HepG2 (cell line): ENCODE measurements around the gene MIS18A. TPM values are rescaled to one million over a fixed set of nuclear protein-coding genes. Genes with fewer than 3 reads are reported as not detected.

Experiments used
- ATAC-seq: fragments of 200-7000 bp; cut with Tn5 transposase; 3 replicates; pipeline ENCODE4 v1.9.1; 2020; ENCODE audit warnings: mild to moderate bottlenecking, moderate library complexity
- Bru-seq: library from RNA; stranded (reverse); fragments of 400-500 nt; gene quantifications from one replicate; lab custom pipeline; 2021; lab: Mats Ljungman, UMichigan
- BruChase-seq, 2 experiments: library from RNA; stranded (reverse); fragments of 400-500 nt; gene quantifications; one replicate each; lab custom pipeline; 2021; lab: Mats Ljungman, UMichigan
- BruUV-seq: library from RNA; stranded (reverse); fragments of 400-500 nt; replicated peaks from 2 replicates; lab custom pipeline; 2021; lab: Mats Ljungman, UMichigan
- CTCF ChIA-PET: fragments of 300-600 bp; formaldehyde crosslinking; extraction: SDS; loops from one replicate; lab custom pipeline; 2021; ENCODE audit warnings: low total read pairs, inconsistent platforms, low intra/inter-chr PET ratio; lab: Yijun Ruan, JAX
- POLR2A ChIA-PET: fragments of 350-600 bp; sonication (Branson Sonifier 250); formaldehyde crosslinking; loops from one replicate; lab custom pipeline; 2020; ENCODE audit warnings: antibody characterized with exemption, inconsistent platforms; lab: Yijun Ruan, JAX
- DNase-seq: peaks from one replicate; pipeline ENCODE4 v3.0.0-alpha.2; 2015; ENCODE audit warnings: low spot score
- FAIRE-seq: peaks from 3 replicates; lab custom pipeline; 2011; peaks lifted over from hg19 to GRCh38; lab: Jason Lieb, UNC
- H2AFZ ChIP-seq: one replicate; pipeline ENCODE4 v1.6.1; 2011; ENCODE audit warnings: low read length, inconsistent platforms
- H3K27ac ChIP-seq: fragments of 300-600 bp; 3 replicates; pipeline ENCODE4 v1.8.0; 2011; ENCODE audit warnings: mixed run types, mild to moderate bottlenecking, mixed read lengths, low read length, inconsistent platforms; ENCODE audit not compliant: insufficient read depth; ENCODE audit errors: extremely low read length
- H3K27me3 ChIP-seq, 2 experiments: fragments of 200-600 bp in 1 of 2; 2 replicates in 1 of 2; 3 replicates in 1 of 2; pipeline versions ENCODE4 v1.6.0 to v1.8.0; 2011; ENCODE audit warnings: low read length in 2 of 2, mild to moderate bottlenecking in 2 of 2, moderate library complexity in 2 of 2, inconsistent platforms in 1 of 2; ENCODE audit not compliant: insufficient read depth in 2 of 2, control insufficient read depth in 1 of 2
- H3K36me3 ChIP-seq, 2 experiments: fragments of 200-600 bp in 1 of 2; replicated peaks in 1 of 2; 2 replicates in 1 of 2; 3 replicates in 1 of 2; pipeline versions ENCODE4 v1.5.1 to v1.8.0; 2011; ENCODE audit warnings: low read length in 2 of 2, inconsistent platforms in 1 of 2; ENCODE audit not compliant: insufficient read depth in 2 of 2, control insufficient read depth in 1 of 2
- H3K4me1 ChIP-seq: 2 replicates; pipeline ENCODE4 v1.5.1; 2012; ENCODE audit warnings: low read length, inconsistent platforms; ENCODE audit not compliant: insufficient read depth
- H3K4me2 ChIP-seq: 2 replicates; pipeline ENCODE4 v1.6.0; 2011; ENCODE audit warnings: low read depth, low read length, inconsistent platforms
- H3K4me3 ChIP-seq, 3 experiments: fragments of 200-600 bp in 1 of 3; sonication (generic), shearing (Covaris generic) in 1 of 3; replicated peaks in 1 of 3; 2 replicates each; pipeline ENCODE4 v1.5.1; 2011 to 2016; ENCODE audit warnings: low read length in 3 of 3, inconsistent platforms in 2 of 3, low read depth in 2 of 3, mild to moderate bottlenecking in 2 of 3, control low read depth in 1 of 3, mixed read lengths in 1 of 3; ENCODE audit not compliant: insufficient read depth in 1 of 3
- H3K79me2 ChIP-seq: one replicate; pipeline ENCODE4 v1.6.1; 2011; ENCODE audit warnings: low read length, inconsistent platforms; ENCODE audit not compliant: insufficient read depth
- H3K9ac ChIP-seq: 2 replicates; pipeline ENCODE4 v1.6.0; 2011; ENCODE audit warnings: mild to moderate bottlenecking, low read depth, low read length, inconsistent platforms; ENCODE audit not compliant: insufficient read depth
- H3K9me3 ChIP-seq: 2 replicates; pipeline ENCODE4 v1.5.1; 2012; ENCODE audit warnings: mild to moderate bottlenecking, low read length
- H4K20me1 ChIP-seq: 2 replicates; pipeline ENCODE4 v1.6.0; 2011; ENCODE audit warnings: inconsistent platforms, mild to moderate bottlenecking, low read length, moderate library complexity; ENCODE audit not compliant: insufficient read depth
- ATM ChIP-seq: fragments of 450-650 bp; IDR thresholded peaks from 2 replicates; pipeline ENCODE4 v1.7.1; 2017; ENCODE audit warnings: mild to moderate bottlenecking, borderline replicate concordance
- CENPX ChIP-seq: sonication (generic); formaldehyde crosslinking; IDR thresholded peaks from 2 replicates; pipeline ENCODE4 v1.9.0; 2021; ENCODE audit warnings: mild to moderate bottlenecking, missing genetic modification reagents, moderate library complexity
- FOSL2 ChIP-seq: sonication (generic); formaldehyde crosslinking; IDR thresholded peaks from 2 replicates; pipeline ENCODE4 v1.4.0; 2020; ENCODE audit warnings: missing genetic modification reagents
- POLR2A ChIP-seq, 2 experiments: IDR thresholded peaks; 2 replicates each; pipeline ENCODE4 v1.6.1; 2011; ENCODE audit warnings: low read depth in 2 of 2, low read length in 2 of 2, mild to moderate bottlenecking in 1 of 2, moderate library complexity in 1 of 2; ENCODE audit not compliant: insufficient read depth in 1 of 2
- RARG ChIP-seq: sonication (generic); formaldehyde crosslinking; IDR thresholded peaks from 2 replicates; pipeline ENCODE4 v1.4.0; 2020; ENCODE audit warnings: low read depth, mild to moderate bottlenecking, missing genetic modification reagents
- RXRB ChIP-seq: IDR thresholded peaks from 2 replicates; pipeline ENCODE4 v1.6.1; 2016; ENCODE audit warnings: borderline replicate concordance, missing genetic modification reagents, missing compliant biosample characterization
- ZNF205 ChIP-seq: IDR thresholded peaks from 2 replicates; pipeline ENCODE4 v1.6.1; 2018; ENCODE audit warnings: missing biosample characterization, missing genetic modification reagents
- ZNF382 ChIP-seq: sonication (generic); formaldehyde crosslinking; IDR thresholded peaks from 2 replicates; pipeline ENCODE4 v1.5.0; 2020; ENCODE audit warnings: missing genetic modification reagents, mild to moderate bottlenecking, borderline replicate concordance
- ZSCAN12 ChIP-seq: sonication (generic); formaldehyde crosslinking; IDR thresholded peaks from 2 replicates; pipeline ENCODE4 v1.9.0; 2021; ENCODE audit warnings: mild to moderate bottlenecking, missing genetic modification reagents
- WGBS: methylation state at CpG from one replicate; pipeline ENCODE4 v1.1.6; 2017; ENCODE audit warnings: low lambda C conversion rate; 5-methylcytosine and 5-hydroxymethylcytosine counted together
- in situ Hi-C: cut with HindIII; loops from 2 replicates; pipeline ENCODE4 v1.10.0; 2017; ENCODE audit warnings: low pct_unique_long_range_greater_than_20kb; ENCODE audit not compliant: extremely low pct_ligation_motif_present
- intact Hi-C: fragments of 100-400 bp; cut with micrococcal nuclease; formaldehyde crosslinking; loops from one replicate; pipeline ENCODE4 v1.10.0; 2022; ENCODE audit not compliant: unreplicated experiment
- long read RNA-seq, 2 experiments: library from RNA in 1 of 2; library from polyadenylated mRNA in 1 of 2; stranded (forward) in 1 of 2; unstranded in 1 of 2; transcript quantifications; one replicate each; pipeline ENCODE4 v2.0.0, GENCODE V29; 2019 to 2022
- polyA minus RNA-seq, 3 experiments: library from RNA; depleted of rRNA, polyadenylated mRNA; stranded (reverse); fragments of >200 nt; gene quantifications; 2 replicates each; pipeline ENCODE4 v1.2.3, GENCODE V29; 2011; ENCODE audit warnings: low replicate concordance in 1 of 3
- polyA plus RNA-seq, 8 experiments: library from polyadenylated mRNA; depleted of rRNA in 3 of 8; stranded (reverse) in 7 of 8; unstranded in 1 of 8; fragments of >200 nt; fragmentation: Illumina TruSeq in 4 of 8; extraction: Trizol in 4 of 8; gene quantifications; 2 replicates each; pipeline versions ENCODE4 v1.2.1 to v1.2.3, GENCODE V29; 2011 to 2016; ENCODE audit warnings: low read depth in 4 of 8, missing spikeins in 1 of 8, mixed read lengths in 1 of 8; ENCODE audit not compliant: insufficient read depth in 1 of 8
- total RNA-seq, 5 experiments: library from RNA; depleted of rRNA; stranded (reverse); fragments of >200 nt; fragmentation: Illumina TruSeq; extraction: Trizol; gene quantifications; 2 replicates each; pipeline ENCODE4 v1.2.3, GENCODE V29; 2016; ENCODE audit warnings: low read depth in 1 of 5
- TF ChIP-seq, protein P1 (sequence below): IDR thresholded peaks from 2 replicates; pipeline ENCODE4 v1.6.1; 2016
- TF ChIP-seq, protein P2 (sequence below): IDR thresholded peaks from 2 replicates; pipeline ENCODE4 v1.6.1; 2018; ENCODE audit warnings: missing genetic modification reagents
- TF ChIP-seq, protein P3 (sequence below): conservative IDR thresholded peaks from 2 replicates; pipeline ENCODE4 v1.6.1; 2018; ENCODE audit warnings: missing genetic modification reagents

MIS18A gene, protein sequence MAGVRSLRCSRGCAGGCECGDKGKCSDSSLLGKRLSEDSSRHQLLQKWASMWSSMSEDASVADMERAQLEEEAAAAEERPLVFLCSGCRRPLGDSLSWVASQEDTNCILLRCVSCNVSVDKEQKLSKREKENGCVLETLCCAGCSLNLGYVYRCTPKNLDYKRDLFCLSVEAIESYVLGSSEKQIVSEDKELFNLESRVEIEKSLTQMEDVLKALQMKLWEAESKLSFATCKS
- total RNA-seq (2016; rRNA removed; fragmentation: Illumina TruSeq; extraction: Trizol) (41.4 and 58.3 TPM in 2 replicates), polyA plus RNA-seq (2011; rRNA removed) (5.8 and 11.2 TPM in 2 replicates), polyA minus RNA-seq (2011; rRNA and poly(A)+ RNA removed; ENCODE audit: low replicate concordance) (2.9 and 4.2 TPM in 2 replicates), Bru-seq, nascent RNA (percentile 55 among the genes with signal in this experiment), BruChase-seq, experiment 1, labeled RNA remaining after a 6-hour chase (percentile 69 among the genes with signal in this experiment), BruChase-seq, experiment 2, labeled RNA remaining after a 2-hour chase (percentile 62 among the genes with signal in this experiment)
- total RNA-seq (2016; cell fraction: cytosol; rRNA removed; fragmentation: Illumina TruSeq; extraction: Trizol; ENCODE audit: low read depth): 7.4 and 7.8 TPM in 2 replicates
- total RNA-seq (2016; cell fraction: insoluble cytoplasmic fraction; rRNA removed; fragmentation: Illumina TruSeq; extraction: Trizol): 40.8 and 61.3 TPM in 2 replicates
- total RNA-seq (2016; cell fraction: membrane; rRNA removed; fragmentation: Illumina TruSeq; extraction: Trizol): 19.3 and 20.0 TPM in 2 replicates
- 14.1 and 15.8 TPM in 2 replicates for total RNA-seq (2016; cell fraction: nucleus; rRNA removed; fragmentation: Illumina TruSeq; extraction: Trizol)
- 8.6 and 12.2 TPM in 2 replicates for polyA plus RNA-seq (2011; cell fraction: cytosol; rRNA removed)
- 2.3 and 2.5 TPM in 2 replicates for polyA plus RNA-seq (2011; cell fraction: nucleus; rRNA removed)
- 7.5 and 12.7 TPM in 2 replicates for polyA plus RNA-seq (2012)
- polyA plus RNA-seq (2016; cell fraction: cytosol; fragmentation: Illumina TruSeq; extraction: Trizol; ENCODE audit: low read depth): 7.4 and 7.6 TPM in 2 replicates
- polyA plus RNA-seq (2016; cell fraction: insoluble cytoplasmic fraction; fragmentation: Illumina TruSeq; extraction: Trizol; ENCODE audit: low read depth): 70.0 and 79.3 TPM in 2 replicates
- polyA plus RNA-seq (2016; cell fraction: membrane; fragmentation: Illumina TruSeq; extraction: Trizol; ENCODE audit: low read depth): 16.0 and 16.2 TPM in 2 replicates
- polyA plus RNA-seq (2016; cell fraction: nucleus; fragmentation: Illumina TruSeq; extraction: Trizol; ENCODE audit: insufficient read depth, low read depth): 29.4 and 31.6 TPM in 2 replicates
- polyA minus RNA-seq (2011; cell fraction: cytosol; rRNA and poly(A)+ RNA removed): 3.0 and 4.8 TPM in 2 replicates
- polyA minus RNA-seq (2011; cell fraction: nucleus; rRNA and poly(A)+ RNA removed): 2.1 and 4.4 TPM in 2 replicates
- long read RNA-seq, experiment 1, transcript MIS18A-201 (5 exons, 1,575 nt): major isoform, 42 of 43 reads
- long read RNA-seq, experiment 1, partial matches to known transcripts: 0 of 43 reads
- long read RNA-seq, experiment 1, other reads (novel, unspliced or antisense): 1 of 43 reads
- long read RNA-seq, experiment 2, transcript MIS18A-201 (5 exons, 1,575 nt): major isoform, 11 of 15 reads
- long read RNA-seq, experiment 2, partial matches to known transcripts: 4 of 15 reads
- long read RNA-seq, experiment 2, other reads (novel, unspliced or antisense): 0 of 15 reads

DNA sequence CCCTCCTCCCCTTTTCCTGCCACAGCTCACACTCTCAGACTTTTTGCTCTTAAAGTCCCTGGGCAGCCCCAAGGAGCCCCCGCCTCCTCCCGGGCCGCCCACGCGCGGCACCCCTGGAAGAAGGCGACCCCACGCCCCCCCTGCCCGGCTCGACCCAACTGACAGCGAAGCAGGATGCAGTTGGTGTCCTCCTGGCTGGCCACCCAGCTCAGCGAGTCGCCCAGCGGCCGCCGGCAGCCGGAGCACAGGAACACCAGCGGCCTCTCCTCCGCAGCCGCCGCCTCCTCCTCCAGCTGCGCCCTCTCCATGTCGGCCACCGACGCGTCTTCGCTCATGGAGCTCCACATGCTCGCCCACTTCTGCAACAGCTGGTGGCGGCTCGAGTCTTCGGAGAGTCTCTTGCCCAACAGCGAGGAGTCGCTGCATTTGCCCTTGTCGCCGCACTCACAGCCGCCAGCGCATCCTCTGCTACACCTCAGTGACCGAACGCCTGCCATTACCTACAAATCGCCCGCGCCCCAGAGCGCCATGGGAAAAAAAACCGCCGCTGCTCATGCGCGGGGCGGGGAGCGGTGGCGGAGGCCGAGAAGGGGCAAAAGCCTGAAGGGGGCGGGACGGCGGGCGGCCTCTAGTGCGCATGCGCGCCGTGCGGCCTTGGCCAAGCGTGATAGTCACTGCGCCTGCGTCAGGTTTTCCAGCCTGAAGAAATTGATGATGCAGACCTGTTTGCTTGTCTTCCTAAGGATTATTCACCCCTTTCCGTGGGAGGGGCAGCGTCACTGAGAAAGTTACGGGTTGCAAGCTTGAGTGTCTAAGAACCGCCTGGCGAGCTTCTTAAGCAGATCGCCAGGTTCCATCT is at the start of gene MIS18A:
Gene MIS18A (minus strand): TSS at position 532 of the 859 bp plus-strand sequence. CDS start 35 bp downstream, at position 497.
- ChIA-PET CTCF (no interaction called here), POLR2A (interaction anchor here (0.6 to 1.5 kb wide), 4 partner anchors 20 to 548 kb away, joined by 3 to 4 read pairs (median 4); partner anchors contain the start of gene MRAP)
- H3K4me1 ChIP-seq: peaks cover 27% of the 10 kb centered on the region
- peak within 1 kb of the TSS; percentile 75 for H3K9ac ChIP-seq
- H3K4me3 ChIP-seq: peak within 1 kb of the TSS; percentile 87 to 92 (median 92)
- peak within 1 kb of the TSS; percentile 93 for H3K4me2 ChIP-seq
- no TSS peak for BruUV-seq
- H3K36me3 ChIP-seq: 0 out of 5 replicates have a peak, but pooled peaks cover 0 to 3% of the 10 kb centered on the region in 2 experiments
- DNase-seq (peak; percentile 89), FAIRE-seq (peak; percentile 77), ATAC-seq (peak; percentile 94)
- 1% methylated on average over 28 of the region's 69 CpGs for WGBS
- H3K27ac ChIP-seq: peak within 1 kb of the TSS; percentile 68
- in situ Hi-C loops: no loop called here
- H2AFZ ChIP-seq: peak within 1 kb of the TSS; percentile 91
- H3K27me3 ChIP-seq: no peaks in the 10 kb centered on the region
- no peaks in the 10 kb centered on the region for H3K9me3 ChIP-seq
- H3K79me2 ChIP-seq: peaks cover 25% of the 10 kb centered on the region
- intact Hi-C loops: loop anchor here (5.0 to 10.0 kb wide), 2 partner anchors 56 to 319 kb away; no protein-coding TSS in a partner anchor
- H4K20me1 ChIP-seq: no peaks in the 10 kb centered on the region
- TF ChIP-seq ZNF382 (CRISPR knock-in tag): no peak
- TF ChIP-seq CENPX (CRISPR knock-in tag): no peak
- TF ChIP-seq ZSCAN12 (CRISPR knock-in tag): no peak
- no peak for TF ChIP-seq ATM
- TF ChIP-seq, protein P1, sequence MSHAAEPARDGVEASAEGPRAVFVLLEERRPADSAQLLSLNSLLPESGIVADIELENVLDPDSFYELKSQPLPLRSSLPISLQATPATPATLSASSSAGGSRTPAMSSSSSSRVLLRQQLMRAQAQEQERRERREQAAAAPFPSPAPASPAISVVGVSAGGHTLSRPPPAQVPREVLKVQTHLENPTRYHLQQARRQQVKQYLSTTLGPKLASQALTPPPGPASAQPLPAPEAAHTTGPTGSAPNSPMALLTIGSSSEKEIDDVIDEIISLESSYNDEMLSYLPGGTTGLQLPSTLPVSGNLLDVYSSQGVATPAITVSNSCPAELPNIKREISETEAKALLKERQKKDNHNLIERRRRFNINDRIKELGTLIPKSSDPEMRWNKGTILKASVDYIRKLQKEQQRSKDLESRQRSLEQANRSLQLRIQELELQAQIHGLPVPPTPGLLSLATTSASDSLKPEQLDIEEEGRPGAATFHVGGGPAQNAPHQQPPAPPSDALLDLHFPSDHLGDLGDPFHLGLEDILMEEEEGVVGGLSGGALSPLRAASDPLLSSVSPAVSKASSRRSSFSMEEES (CRISPR knock-in tag): no peak
- 0 out of 2 replicates have a peak, but pooled peaks have one; percentile 18 for TF ChIP-seq FOSL2
- TF ChIP-seq POLR2A (IDR thresholded peaks at IDR 0.05; ENCODE audit: insufficient read depth in 1 of 2, low read depth in 2 of 2, low read length in 2 of 2): peak; percentile 55 to 89; a peak in 3 of 4 replicates
- TF ChIP-seq, protein P2, sequence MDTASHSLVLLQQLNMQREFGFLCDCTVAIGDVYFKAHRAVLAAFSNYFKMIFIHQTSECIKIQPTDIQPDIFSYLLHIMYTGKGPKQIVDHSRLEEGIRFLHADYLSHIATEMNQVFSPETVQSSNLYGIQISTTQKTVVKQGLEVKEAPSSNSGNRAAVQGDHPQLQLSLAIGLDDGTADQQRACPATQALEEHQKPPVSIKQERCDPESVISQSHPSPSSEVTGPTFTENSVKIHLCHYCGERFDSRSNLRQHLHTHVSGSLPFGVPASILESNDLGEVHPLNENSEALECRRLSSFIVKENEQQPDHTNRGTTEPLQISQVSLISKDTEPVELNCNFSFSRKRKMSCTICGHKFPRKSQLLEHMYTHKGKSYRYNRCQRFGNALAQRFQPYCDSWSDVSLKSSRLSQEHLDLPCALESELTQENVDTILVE (CRISPR knock-in tag): no peak
- TF ChIP-seq RXRB: peak; percentile 15; the same call in 1 of the 2 replicates
- TF ChIP-seq ZNF205 (CRISPR knock-in tag): no peak
- TF ChIP-seq RARG (CRISPR knock-in tag): peak; percentile 44; the same call in 1 of the 2 replicates
- TF ChIP-seq, protein P3, sequence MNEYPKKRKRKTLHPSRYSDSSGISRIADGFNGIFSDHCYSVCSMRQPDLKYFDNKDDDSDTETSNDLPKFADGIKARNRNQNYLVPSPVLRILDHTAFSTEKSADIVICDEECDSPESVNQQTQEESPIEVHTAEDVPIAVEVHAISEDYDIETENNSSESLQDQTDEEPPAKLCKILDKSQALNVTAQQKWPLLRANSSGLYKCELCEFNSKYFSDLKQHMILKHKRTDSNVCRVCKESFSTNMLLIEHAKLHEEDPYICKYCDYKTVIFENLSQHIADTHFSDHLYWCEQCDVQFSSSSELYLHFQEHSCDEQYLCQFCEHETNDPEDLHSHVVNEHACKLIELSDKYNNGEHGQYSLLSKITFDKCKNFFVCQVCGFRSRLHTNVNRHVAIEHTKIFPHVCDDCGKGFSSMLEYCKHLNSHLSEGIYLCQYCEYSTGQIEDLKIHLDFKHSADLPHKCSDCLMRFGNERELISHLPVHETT (CRISPR knock-in tag): no peak
